PC-3 (cell line): ENCODE measurements around the gene CREBL2.

Experiments
- EZH2 ChIP-seq: fragments of 300-600 bp; sonication (generic); IDR thresholded peaks from one replicate; pipeline ENCODE4 v1.6.1; 2017; ENCODE audit warnings: antibody characterized with exemption, mild to moderate bottlenecking, low read length; ENCODE audit not compliant: unreplicated experiment
- EZH2phosphoT487 ChIP-seq: fragments of 300-600 bp; sonication (generic); IDR thresholded peaks from 2 replicates; pipeline ENCODE4 v1.6.1; 2018; ENCODE audit warnings: mild to moderate bottlenecking, antibody characterized with exemption, low read length, borderline replicate concordance
- TF ChIP-seq, protein P1 (sequence below): fragments of 300-600 bp; sonication (generic); conservative IDR thresholded peaks from 2 replicates; pipeline ENCODE4 v1.5.1; 2017; ENCODE audit warnings: antibody characterized with exemption, low read depth, mild to moderate bottlenecking, low read length

DNA sequence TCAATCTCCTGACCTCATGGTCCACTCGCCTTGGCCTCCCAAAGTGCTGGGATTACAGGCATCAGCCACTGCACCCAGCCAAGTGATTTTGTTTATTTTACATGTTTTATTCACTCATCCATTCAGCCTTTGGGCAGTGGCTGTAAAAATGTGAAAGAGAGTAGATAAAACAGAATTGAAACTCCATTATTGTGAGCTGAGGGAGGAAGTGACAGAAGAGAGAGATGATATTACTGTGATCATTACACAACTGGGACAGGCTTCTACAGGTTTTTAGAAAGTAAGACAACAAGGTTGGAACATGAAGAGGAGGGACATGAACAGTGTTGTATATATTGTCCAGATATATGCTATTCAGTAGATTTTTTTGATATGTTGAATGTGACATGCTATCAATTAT, 25.0 kb downstream of the CREBL2 start:
- TF ChIP-seq EZH2phosphoT487 (no peak), EZH2 (no peak)
- TF ChIP-seq, protein P1, sequence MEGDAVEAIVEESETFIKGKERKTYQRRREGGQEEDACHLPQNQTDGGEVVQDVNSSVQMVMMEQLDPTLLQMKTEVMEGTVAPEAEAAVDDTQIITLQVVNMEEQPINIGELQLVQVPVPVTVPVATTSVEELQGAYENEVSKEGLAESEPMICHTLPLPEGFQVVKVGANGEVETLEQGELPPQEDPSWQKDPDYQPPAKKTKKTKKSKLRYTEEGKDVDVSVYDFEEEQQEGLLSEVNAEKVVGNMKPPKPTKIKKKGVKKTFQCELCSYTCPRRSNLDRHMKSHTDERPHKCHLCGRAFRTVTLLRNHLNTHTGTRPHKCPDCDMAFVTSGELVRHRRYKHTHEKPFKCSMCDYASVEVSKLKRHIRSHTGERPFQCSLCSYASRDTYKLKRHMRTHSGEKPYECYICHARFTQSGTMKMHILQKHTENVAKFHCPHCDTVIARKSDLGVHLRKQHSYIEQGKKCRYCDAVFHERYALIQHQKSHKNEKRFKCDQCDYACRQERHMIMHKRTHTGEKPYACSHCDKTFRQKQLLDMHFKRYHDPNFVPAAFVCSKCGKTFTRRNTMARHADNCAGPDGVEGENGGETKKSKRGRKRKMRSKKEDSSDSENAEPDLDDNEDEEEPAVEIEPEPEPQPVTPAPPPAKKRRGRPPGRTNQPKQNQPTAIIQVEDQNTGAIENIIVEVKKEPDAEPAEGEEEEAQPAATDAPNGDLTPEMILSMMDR: no peak
